ENCODE data around the gene TNS1. TPM values are rescaled to one million over a fixed set of nuclear protein-coding genes. Genes with fewer than 3 reads are reported as not detected.
A peak's percentile ranks its signal among the peaks of the same experiment; 100 is the strongest.

TNS1 gene
- total RNA-seq, 2 donors from 2014 or later: 168 to 174 TPM

- no peak for TF ChIP-seq POLR2A (IDR thresholded peaks at IDR 0.05)
- TF ChIP-seq, protein P1, sequence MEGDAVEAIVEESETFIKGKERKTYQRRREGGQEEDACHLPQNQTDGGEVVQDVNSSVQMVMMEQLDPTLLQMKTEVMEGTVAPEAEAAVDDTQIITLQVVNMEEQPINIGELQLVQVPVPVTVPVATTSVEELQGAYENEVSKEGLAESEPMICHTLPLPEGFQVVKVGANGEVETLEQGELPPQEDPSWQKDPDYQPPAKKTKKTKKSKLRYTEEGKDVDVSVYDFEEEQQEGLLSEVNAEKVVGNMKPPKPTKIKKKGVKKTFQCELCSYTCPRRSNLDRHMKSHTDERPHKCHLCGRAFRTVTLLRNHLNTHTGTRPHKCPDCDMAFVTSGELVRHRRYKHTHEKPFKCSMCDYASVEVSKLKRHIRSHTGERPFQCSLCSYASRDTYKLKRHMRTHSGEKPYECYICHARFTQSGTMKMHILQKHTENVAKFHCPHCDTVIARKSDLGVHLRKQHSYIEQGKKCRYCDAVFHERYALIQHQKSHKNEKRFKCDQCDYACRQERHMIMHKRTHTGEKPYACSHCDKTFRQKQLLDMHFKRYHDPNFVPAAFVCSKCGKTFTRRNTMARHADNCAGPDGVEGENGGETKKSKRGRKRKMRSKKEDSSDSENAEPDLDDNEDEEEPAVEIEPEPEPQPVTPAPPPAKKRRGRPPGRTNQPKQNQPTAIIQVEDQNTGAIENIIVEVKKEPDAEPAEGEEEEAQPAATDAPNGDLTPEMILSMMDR (IDR thresholded peaks at IDR 0.05): no peak
- Histone ChIP-seq H3K9me3 (no peaks in the 10 kb centered on the region), H3K36me3 (replicated peaks in 1 of 2; ENCODE audit: insufficient read depth in 1 of 2, low read depth in 2 of 2) (no peaks in the 10 kb centered on the region), H3K27ac (peak overlapping the region in 2 of 4 donors; percentile 18 to 22), H3K4me1 (peaks cover 61% of the 10 kb centered on the region), H3K4me3 (no peak overlapping the region), H3K27me3 (no peaks in the 10 kb centered on the region)
- no peak for ATAC-seq
- 72 to 77% methylated on average over 11 of the region's 11 CpGs for WGBS, 2 donors
- intact Hi-C loops (cut with DNase I): no loop called here
- DNase-seq: peak in 1 of 4 donors; percentile 11
These were observed 51.1 kb downstream of the TNS1 start for GRCh38 chr2:217951521-217952247.

DNA sequence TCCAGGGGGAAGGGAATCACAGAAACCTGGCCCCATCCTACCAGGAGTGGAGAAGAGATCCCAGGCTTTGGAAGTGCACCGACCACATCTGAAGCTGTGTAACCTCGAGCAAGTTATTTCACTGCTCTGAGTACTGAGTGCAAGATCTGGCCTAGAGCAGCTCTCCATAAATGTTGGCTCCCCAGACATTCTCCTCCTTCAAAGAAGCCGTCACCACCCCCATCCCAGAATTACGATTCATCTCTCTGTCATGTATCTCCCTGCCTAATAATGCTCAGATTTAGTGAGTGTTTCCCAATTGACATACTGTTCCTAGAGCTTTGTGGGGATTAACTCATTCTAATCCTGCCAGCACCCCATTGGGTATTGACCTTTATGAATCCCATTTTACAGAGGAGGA is 51.7 kb downstream of the TNS1 start:
- TF ChIP-seq, protein P1 (IDR thresholded peaks at IDR 0.05): no peak
- TF ChIP-seq POLR2A (IDR thresholded peaks at IDR 0.05): no peak
- ATAC-seq (no peak), DNase-seq (no peak)
- Histone ChIP-seq H3K4me3 (no peak overlapping the region), H3K27me3 (no peaks in the 10 kb centered on the region), H3K4me1 (peaks cover 64% of the 10 kb centered on the region), H3K36me3 (replicated peaks in 1 of 2; ENCODE audit: insufficient read depth in 1 of 2, low read depth in 2 of 2) (no peaks in the 10 kb centered on the region), H3K27ac (peak overlapping the region in 1 of 4 donors; percentile 22), H3K9me3 (no peaks in the 10 kb centered on the region)
- intact Hi-C loops (cut with DNase I): no loop called here
- 89 to 90% methylated on average over 4 of the region's 4 CpGs for WGBS, 2 donors

- no peaks in the 10 kb centered on the region for H3K9me3 ChIP-seq
- TF ChIP-seq, protein P1 (IDR thresholded peaks at IDR 0.05): no peak
- no peak for TF ChIP-seq POLR2A (IDR thresholded peaks at IDR 0.05)
- H3K4me1 ChIP-seq: peaks cover 66% of the 10 kb centered on the region
- ATAC-seq: no peak
- H3K4me3 ChIP-seq: no peak overlapping the region
- peak in 2 of 4 donors; percentile 26 to 52 for DNase-seq
- peak overlapping the region in 1 of 4 donors; percentile 4 for H3K27ac ChIP-seq
- no peaks in the 10 kb centered on the region for H3K36me3 ChIP-seq (replicated peaks in 1 of 2; ENCODE audit: insufficient read depth in 1 of 2, low read depth in 2 of 2)
- intact Hi-C loops (cut with DNase I): no loop called here
- WGBS, 2 donors: 67 to 89% methylated on average over 8 to 10 of the region's 10 CpGs
- no peaks in the 10 kb centered on the region for H3K27me3 ChIP-seq
These were observed 52.4 kb downstream of the TNS1 start for GRCh38 chr2:217950401-217950871.

DNA sequence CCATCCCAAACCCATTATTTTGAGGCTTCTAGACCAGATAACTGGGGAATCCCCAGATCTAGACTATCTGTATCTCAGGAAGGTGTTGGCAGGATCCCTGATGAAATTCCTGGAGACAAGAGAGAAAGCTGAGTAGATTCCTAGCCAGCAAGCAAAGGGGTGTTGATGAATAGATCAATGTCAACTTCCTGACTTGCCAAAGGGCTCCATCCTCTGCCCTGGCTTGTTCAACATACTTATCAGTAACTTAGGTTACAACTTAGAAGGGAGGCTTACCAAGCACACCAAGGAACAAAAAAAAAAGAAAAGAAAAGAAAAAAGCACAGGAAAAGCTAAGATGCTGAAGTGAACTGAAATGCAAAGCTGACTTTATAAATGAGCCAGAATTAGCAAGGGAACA is 53.3 kb downstream of the TNS1 start:
- Histone ChIP-seq H3K27ac (no peak overlapping the region), H3K4me3 (no peak overlapping the region), H3K4me1 (peaks cover 66% of the 10 kb centered on the region), H3K36me3 (replicated peaks in 1 of 2; ENCODE audit: insufficient read depth in 1 of 2, low read depth in 2 of 2) (no peaks in the 10 kb centered on the region), H3K9me3 (no peaks in the 10 kb centered on the region), H3K27me3 (no peaks in the 10 kb centered on the region)
- intact Hi-C loops (cut with DNase I): loop anchor here (5.0 kb wide), 1 partner anchor 33 kb away; no protein-coding TSS in a partner anchor
- ATAC-seq (no peak), DNase-seq (no peak)
- TF ChIP-seq, protein P1 (IDR thresholded peaks at IDR 0.05): no peak
- TF ChIP-seq POLR2A (IDR thresholded peaks at IDR 0.05): no peak
